Adrenal gland (tissue), 5 donors: ENCODE results near the gene HABP2.

Source experiments
- CTCF ChIP-seq, 6 experiments: fragments of 450-650 bp in 4 of 6; fragments of 200-600 bp in 2 of 6; sonication (generic) in 1 of 6; IDR thresholded peaks; 1 replicate in 5 of 6; 2 replicates in 1 of 6; pipeline versions ENCODE4 v1.5.1 to v1.8.0; 2016 to 2021; ENCODE audit warnings: antibody characterized with exemption in 6 of 6, mild to moderate bottlenecking in 2 of 6, moderate library complexity in 1 of 6
- POLR2A ChIP-seq, 2 donors: fragments of 450-650 bp; IDR thresholded peaks; one replicate each; pipeline ENCODE4 v1.6.1; 2017; ENCODE audit warnings: antibody characterized with exemption in 2 of 2, mild to moderate bottlenecking in 2 of 2, moderate library complexity in 1 of 2
- donor health status: DM: no; HTN: no; CAD: no.

DNA sequence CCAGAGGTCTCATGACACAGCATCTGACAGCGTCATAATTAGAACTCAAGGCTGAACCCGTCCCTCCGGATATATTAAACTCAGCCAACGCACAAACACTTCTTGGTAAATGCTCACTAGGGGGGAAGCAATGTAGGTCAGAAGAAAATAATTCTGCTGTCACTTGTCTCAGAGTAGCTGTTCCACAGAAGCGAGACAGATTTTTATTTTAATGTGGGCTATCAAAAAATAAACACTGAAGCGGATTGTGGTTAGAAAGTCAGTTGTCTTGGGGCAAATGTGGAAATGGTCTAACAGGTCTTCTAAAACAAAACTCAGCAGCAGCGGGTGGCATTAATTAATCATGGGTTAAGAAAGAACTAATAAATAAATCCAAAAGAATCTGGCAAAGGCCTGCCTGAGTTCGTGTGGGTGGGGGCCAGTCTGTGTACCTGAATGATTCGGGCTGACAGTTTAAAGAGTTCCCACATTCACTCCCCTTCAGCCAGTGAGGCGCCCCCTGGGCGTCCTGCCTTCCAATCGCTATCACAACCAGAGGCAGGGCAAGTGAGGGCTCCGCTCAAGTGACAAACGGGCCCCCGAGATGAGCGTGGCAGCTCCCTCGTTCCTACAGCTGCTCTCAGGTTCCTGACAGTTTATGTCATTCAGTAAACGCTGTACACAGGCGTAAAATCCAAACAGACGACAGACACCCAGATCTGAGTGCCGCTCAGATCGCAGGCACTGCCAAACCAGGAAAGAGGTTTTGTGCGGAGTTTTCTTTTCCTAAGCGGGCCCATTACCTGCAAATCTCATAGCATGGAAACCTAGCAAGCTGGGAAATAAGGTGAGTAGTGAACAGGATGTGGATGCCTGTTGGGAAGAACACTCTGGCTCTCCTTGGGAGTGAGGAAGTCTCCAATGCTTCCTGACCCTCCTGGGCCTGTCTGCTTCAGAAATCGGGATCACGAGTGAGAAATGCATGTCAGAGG is 58.1 kb downstream of the HABP2 start:
- no peak for TF ChIP-seq CTCF (IDR thresholded peaks at IDR 0.05)
- no peak for TF ChIP-seq POLR2A (IDR thresholded peaks at IDR 0.05)
